ENCODE data around the gene ATP7B.

DNA sequence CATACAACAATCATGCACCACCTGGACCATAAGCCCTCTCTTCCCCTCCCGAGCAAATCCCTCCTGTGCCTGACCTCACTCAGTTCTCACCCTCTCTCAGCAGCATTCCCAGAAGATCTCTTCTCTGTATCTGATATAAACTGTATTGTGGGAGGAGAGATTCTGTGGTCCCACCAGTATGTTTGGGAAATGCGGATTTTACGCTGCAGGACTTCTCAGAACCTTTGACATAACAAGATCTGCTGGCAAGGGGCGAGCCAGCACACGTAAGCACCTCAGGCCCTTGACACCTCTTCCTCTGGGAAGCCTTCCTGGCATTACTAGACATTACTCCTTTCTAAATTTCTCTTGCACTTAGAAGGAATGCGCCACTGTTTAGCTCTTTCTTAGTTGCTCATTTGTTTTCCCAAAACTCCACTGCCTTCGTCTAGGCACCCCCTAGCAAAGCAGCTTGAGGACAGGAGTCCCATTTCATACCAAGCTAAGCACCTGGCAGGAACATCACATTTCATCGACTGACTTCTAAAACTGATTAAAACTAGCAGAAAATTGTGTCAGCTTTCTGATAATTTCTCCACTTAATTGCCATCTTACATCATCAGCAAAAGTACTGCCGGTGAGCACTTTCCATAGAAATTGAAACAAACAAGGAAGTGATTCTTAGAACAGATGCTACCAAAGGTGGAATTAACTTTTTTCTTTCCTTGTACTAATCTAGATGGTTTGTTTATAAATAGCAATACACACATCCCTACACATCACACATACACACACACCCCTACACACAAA is 86.3 kb downstream of the ATP7B start:
- TF ChIP-seq, protein P1, sequence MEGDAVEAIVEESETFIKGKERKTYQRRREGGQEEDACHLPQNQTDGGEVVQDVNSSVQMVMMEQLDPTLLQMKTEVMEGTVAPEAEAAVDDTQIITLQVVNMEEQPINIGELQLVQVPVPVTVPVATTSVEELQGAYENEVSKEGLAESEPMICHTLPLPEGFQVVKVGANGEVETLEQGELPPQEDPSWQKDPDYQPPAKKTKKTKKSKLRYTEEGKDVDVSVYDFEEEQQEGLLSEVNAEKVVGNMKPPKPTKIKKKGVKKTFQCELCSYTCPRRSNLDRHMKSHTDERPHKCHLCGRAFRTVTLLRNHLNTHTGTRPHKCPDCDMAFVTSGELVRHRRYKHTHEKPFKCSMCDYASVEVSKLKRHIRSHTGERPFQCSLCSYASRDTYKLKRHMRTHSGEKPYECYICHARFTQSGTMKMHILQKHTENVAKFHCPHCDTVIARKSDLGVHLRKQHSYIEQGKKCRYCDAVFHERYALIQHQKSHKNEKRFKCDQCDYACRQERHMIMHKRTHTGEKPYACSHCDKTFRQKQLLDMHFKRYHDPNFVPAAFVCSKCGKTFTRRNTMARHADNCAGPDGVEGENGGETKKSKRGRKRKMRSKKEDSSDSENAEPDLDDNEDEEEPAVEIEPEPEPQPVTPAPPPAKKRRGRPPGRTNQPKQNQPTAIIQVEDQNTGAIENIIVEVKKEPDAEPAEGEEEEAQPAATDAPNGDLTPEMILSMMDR (conservative IDR thresholded peaks at IDR 0.05; ENCODE audit: low read length): no peak
- TF ChIP-seq EZH2phosphoT487 (IDR thresholded peaks at IDR 0.05; ENCODE audit: borderline replicate concordance, low read depth, low read length): no peak
